B cell (primary cell): ENCODE measurements around the gene NEURL2. TPM values are rescaled to one million over a fixed set of nuclear protein-coding genes. Genes with fewer than 3 reads are reported as not detected.

Experiments
- ATAC-seq: fragments of 200-7000 bp; cut with Tn5 transposase; one replicate; pipeline ENCODE4 v1.10.0; 2021; ENCODE audit warnings: low read depth, mild to moderate bottlenecking, moderate number of reproducible peaks, moderate library complexity
- CTCF ChIA-PET: fragments of 350-600 bp; sonication (Branson Sonifier 250); formaldehyde crosslinking; loops from one replicate; lab custom pipeline; 2021; ENCODE audit warnings: antibody characterized with exemption, inconsistent platforms; lab: Charles Lee
- POLR2A ChIA-PET: fragments of 350-600 bp; sonication (Branson Sonifier 250); formaldehyde crosslinking; loops from one replicate; lab custom pipeline; 2021; ENCODE audit warnings: antibody characterized with exemption; lab: Charles Lee
- DNase-seq: peaks from one replicate; pipeline ENCODE4 v3.0.0; 2013
- H2AFZ ChIP-seq: 2 replicates; pipeline ENCODE4 v1.6.1; 2012; ENCODE audit warnings: mild to moderate bottlenecking, low read depth, low read length; ENCODE audit not compliant: insufficient read depth, poor library complexity, severe bottlenecking
- H3K27ac ChIP-seq, 2 donors: 1 replicate in 1 of 2; 2 replicates in 1 of 2; pipeline ENCODE4 v1.5.1; 2012 to 2013; ENCODE audit warnings: low read length in 2 of 2, mild to moderate bottlenecking in 2 of 2, moderate library complexity in 1 of 2
- H3K27me3 ChIP-seq, 4 experiments: fragments of 200-600 bp in 1 of 4; sonication (generic) in 1 of 4; replicated peaks in 1 of 4; 1 replicate in 2 of 4; 2 replicates in 2 of 4; pipeline versions ENCODE4 v1.6.1 to v1.7.0; 2013 to 2016; ENCODE audit warnings: low read length in 3 of 4, mild to moderate bottlenecking in 2 of 4, mixed read lengths in 1 of 4, moderate library complexity in 1 of 4; ENCODE audit not compliant: insufficient read depth in 4 of 4, control insufficient read depth in 3 of 4; ENCODE audit errors: control extremely low read depth in 1 of 4
- H3K36me3 ChIP-seq, 2 experiments: replicated peaks in 1 of 2; 1 replicate in 1 of 2; 2 replicates in 1 of 2; pipeline versions ENCODE4 v1.6.1 to v1.7.1; 2013; ENCODE audit warnings: low read length in 1 of 2; ENCODE audit not compliant: insufficient read depth in 2 of 2, control insufficient read depth in 1 of 2; ENCODE audit errors: control extremely low read depth in 1 of 2, extremely low read depth in 1 of 2
- H3K4me1 ChIP-seq, 2 donors: fragments of 200-600 bp in 1 of 2; sonication (generic) in 1 of 2; 1 replicate in 1 of 2; 2 replicates in 1 of 2; pipeline versions ENCODE4 v1.5.1 to v1.6.1; 2013 to 2017; ENCODE audit warnings: low read length in 2 of 2; ENCODE audit not compliant: control insufficient read depth in 2 of 2, insufficient read depth in 2 of 2
- H3K4me2 ChIP-seq: replicated peaks from 2 replicates; pipeline ENCODE3; 2012; ENCODE audit warnings: mild to moderate bottlenecking, low read depth, low read length; ENCODE audit not compliant: poor library complexity, severe bottlenecking
- H3K4me3 ChIP-seq, 5 experiments: fragments of 200-600 bp in 1 of 5; sonication (generic) in 1 of 5; 1 replicate in 3 of 5; 2 replicates in 2 of 5; pipeline versions ENCODE4 v1.5.1 to v1.7.0; 2011 to 2016; ENCODE audit warnings: low read length in 4 of 5, mild to moderate bottlenecking in 4 of 5, low read depth in 2 of 5, control low read depth in 1 of 5, moderate library complexity in 1 of 5; ENCODE audit not compliant: insufficient read depth in 1 of 5; ENCODE audit errors: control extremely low read depth in 1 of 5, extremely low read depth in 1 of 5
- H3K79me2 ChIP-seq: fragments of 200-600 bp; sonication (generic); one replicate; pipeline ENCODE4 v1.6.0; 2016; ENCODE audit warnings: low read length; ENCODE audit not compliant: control insufficient read depth, insufficient read depth
- H3K9ac ChIP-seq: fragments of 200-600 bp; sonication (generic); 2 replicates; pipeline ENCODE4 v1.6.1; 2017; ENCODE audit warnings: mild to moderate bottlenecking, low read length, moderate library complexity
- H3K9me3 ChIP-seq, 3 donors: one replicate each; pipeline versions ENCODE4 v1.6.1 to v1.7.1; 2013; ENCODE audit warnings: low read length in 2 of 3; ENCODE audit not compliant: control insufficient read depth in 2 of 3, insufficient read depth in 1 of 3; ENCODE audit errors: control extremely low read depth in 1 of 3
- H4K20me1 ChIP-seq: 2 replicates; pipeline ENCODE4 v1.6.0; 2012; ENCODE audit warnings: mild to moderate bottlenecking, low read length; ENCODE audit not compliant: insufficient read depth, control insufficient read depth, poor library complexity, severe bottlenecking
- H3K27ac Mint-ChIP-seq: one replicate; pipeline ENCODE4 v1.8.0; 2021; ENCODE audit warnings: mixed read lengths
- H3K27me3 Mint-ChIP-seq: one replicate; pipeline ENCODE4 v1.8.0; 2021; ENCODE audit warnings: mixed read lengths
- H3K4me1 Mint-ChIP-seq: one replicate; pipeline ENCODE4 v1.8.0; 2021; ENCODE audit warnings: mixed read lengths
- H3K4me3 Mint-ChIP-seq: one replicate; pipeline ENCODE4 v1.8.0; 2021; ENCODE audit warnings: mixed read lengths
- H3K9me3 Mint-ChIP-seq: one replicate; pipeline ENCODE4 v1.8.0; 2022; ENCODE audit warnings: mixed read lengths; ENCODE audit not compliant: insufficient read depth
- EZH2 ChIP-seq: IDR thresholded peaks from 2 replicates; pipeline ENCODE4 v1.6.1; 2012; ENCODE audit warnings: borderline replicate concordance, low read depth, mild to moderate bottlenecking, moderate library complexity, low read length; ENCODE audit not compliant: insufficient read depth, poor library complexity, severe bottlenecking
- WGBS: methylation state at CpG from one replicate; pipeline ENCODE4 v1.1.5; 2013; ENCODE audit warnings: missing lambda C conversion rate; ENCODE audit not compliant: insufficient coverage; 5-methylcytosine and 5-hydroxymethylcytosine counted together
- intact Hi-C: fragments of 100-400 bp; cut with micrococcal nuclease; formaldehyde crosslinking; loops from one replicate; pipeline ENCODE4 v1.10.0; 2022
- polyA plus RNA-seq: library from polyadenylated mRNA; depleted of rRNA; stranded (reverse); fragments of >200 nt; gene quantifications from 2 replicates; pipeline ENCODE4 v1.2.3, GENCODE V29; 2012
- total RNA-seq, 2 donors: library from RNA; stranded (reverse); fragments of 120-200 nt in 1 of 2; gene quantifications; 1 replicate in 1 of 2; 2 replicates in 1 of 2; pipeline versions ENCODE4 v1.2.3 to v1.2.4, GENCODE V29; 2013 to 2022
- TF ChIP-seq, protein P1 (sequence below): fragments of 200-600 bp; IDR thresholded peaks from one replicate; pipeline ENCODE4 v1.8.0; 2022; ENCODE audit warnings: antibody characterized with exemption, mild to moderate bottlenecking

Gene NEURL2
- total and polyA plus RNA-seq, 2 donors (not counting 1 experiment from before 2014, with no cell fraction given) = 3.3 to 5.4 TPM

DNA sequence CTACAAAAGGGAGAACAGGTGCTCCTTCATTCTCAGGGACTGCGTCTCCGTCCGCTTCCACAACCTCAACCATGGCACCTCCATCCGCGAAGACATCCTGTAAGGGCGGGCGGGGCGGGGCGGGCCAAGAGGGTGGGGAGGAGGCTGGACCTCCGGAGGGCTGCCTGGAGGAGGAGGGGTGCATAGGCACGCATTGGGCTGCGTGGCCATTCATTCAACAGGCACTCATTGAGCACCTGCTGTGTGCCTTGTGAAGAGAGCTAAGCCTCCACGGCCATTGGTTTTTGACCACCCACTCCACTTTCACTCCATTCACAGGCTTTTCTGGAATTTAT lies 33.2 kb downstream of the NEURL2 start:
- H4K20me1 ChIP-seq = no peaks in the 10 kb centered on the region
- H3K4me3 ChIP-seq = peak overlapping the region; percentile 69 to 94 (median 81)
- peaks cover 76% of the 10 kb centered on the region for H3K79me2 ChIP-seq
- H3K27ac ChIP-seq = peak overlapping the region; percentile 88
- Mint-ChIP-seq H3K27me3 (no peaks in the 10 kb centered on the region), H3K4me1 (peaks cover 38% of the 10 kb centered on the region), H3K4me3 (peak overlapping the region; percentile 93), H3K9me3 (no peaks in the 10 kb centered on the region), H3K27ac (peak overlapping the region; percentile 96)
- ATAC-seq = peak; percentile 4
- peaks cover 18 to 29% of the 10 kb centered on the region in 2 donors for H3K4me1 ChIP-seq
- peak overlapping the region; percentile 90 for H2AFZ ChIP-seq
- H3K27me3 ChIP-seq = no peaks in the 10 kb centered on the region
- peaks cover 0 to 3% (median 0%) of the 10 kb centered on the region in 3 donors for H3K9me3 ChIP-seq
- TF ChIP-seq, protein P1, sequence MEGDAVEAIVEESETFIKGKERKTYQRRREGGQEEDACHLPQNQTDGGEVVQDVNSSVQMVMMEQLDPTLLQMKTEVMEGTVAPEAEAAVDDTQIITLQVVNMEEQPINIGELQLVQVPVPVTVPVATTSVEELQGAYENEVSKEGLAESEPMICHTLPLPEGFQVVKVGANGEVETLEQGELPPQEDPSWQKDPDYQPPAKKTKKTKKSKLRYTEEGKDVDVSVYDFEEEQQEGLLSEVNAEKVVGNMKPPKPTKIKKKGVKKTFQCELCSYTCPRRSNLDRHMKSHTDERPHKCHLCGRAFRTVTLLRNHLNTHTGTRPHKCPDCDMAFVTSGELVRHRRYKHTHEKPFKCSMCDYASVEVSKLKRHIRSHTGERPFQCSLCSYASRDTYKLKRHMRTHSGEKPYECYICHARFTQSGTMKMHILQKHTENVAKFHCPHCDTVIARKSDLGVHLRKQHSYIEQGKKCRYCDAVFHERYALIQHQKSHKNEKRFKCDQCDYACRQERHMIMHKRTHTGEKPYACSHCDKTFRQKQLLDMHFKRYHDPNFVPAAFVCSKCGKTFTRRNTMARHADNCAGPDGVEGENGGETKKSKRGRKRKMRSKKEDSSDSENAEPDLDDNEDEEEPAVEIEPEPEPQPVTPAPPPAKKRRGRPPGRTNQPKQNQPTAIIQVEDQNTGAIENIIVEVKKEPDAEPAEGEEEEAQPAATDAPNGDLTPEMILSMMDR = no peak
- no peak for TF ChIP-seq EZH2
- CTCF ChIA-PET = no interaction called here
- POLR2A ChIA-PET = interaction anchor here (0.6 to 1.6 kb wide), 5 partner anchors 16 to 451 kb away, joined by 3 to 5 read pairs (median 4); partner anchors contain the start of genes CTSA, NEURL2 and PCIF1
- intact Hi-C loops = loop anchor here (1.0 kb wide), 7 partner anchors 23 to 113 kb away; partner anchors contain the start of genes CTSA, DNTTIP1, NEURL2 and UBE2C
- 38% methylated on average over 1 of the region's 13 CpGs for WGBS
- H3K9ac ChIP-seq = peak overlapping the region; percentile 78
- DNase-seq = no peak
- peaks cover 0 to 20% of the 10 kb centered on the region in 2 experiments for H3K36me3 ChIP-seq
- H3K4me2 ChIP-seq = peak overlapping the region; percentile 90

DNA sequence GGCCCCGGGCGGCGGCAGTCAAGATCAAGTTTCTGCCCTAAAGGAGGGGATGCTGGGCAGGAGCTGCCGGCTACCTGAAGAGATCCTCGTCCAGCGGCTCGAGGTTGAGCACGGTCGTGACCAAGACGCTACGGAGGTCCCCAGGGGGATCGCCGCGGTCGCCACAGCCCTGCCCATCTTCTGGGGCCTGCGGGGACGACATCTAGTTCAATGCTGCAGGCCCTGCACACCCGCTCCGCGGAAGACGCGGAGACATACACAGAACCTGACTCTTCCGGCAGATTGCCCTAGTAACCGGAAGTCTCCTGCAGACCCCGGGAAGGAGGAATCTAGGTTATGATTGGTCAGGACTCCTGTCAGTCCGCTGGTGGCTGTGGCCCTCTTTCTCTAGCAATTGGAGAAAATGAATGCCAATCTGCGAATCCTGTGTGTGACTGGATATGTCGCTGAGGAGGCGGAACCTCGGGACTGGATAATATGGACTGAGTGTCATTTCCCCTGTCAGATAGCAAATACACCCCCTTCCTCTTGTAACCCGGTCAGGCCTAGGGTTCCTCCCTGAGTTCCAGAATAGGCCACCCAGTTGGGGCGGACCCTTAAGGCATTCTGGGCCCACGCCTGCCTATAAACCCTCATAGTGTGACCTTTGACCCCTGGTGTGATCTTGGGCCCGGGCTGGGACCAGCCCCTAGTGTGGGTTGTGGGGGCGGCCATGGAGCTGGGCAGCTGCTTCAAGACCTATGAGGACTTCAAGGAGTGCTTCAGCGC lies 33.7 kb downstream of the NEURL2 start, which contains the start of the genes ACOT8 and ZSWIM3:
TSS of gene ACOT8 (minus strand) at position 279 of the 768 bp plus-strand sequence. CDS start at position 202, 77 bp downstream.
TSS of gene ZSWIM3 (plus strand) at position 501 of the 768 bp plus-strand sequence. CDS start at position 713, 212 bp downstream.
- Histone ChIP-seq H3K4me2 (peak within 1 kb of the TSS; percentile 90), H4K20me1 (no peaks in the 10 kb centered on the region), H3K4me3 (peak within 1 kb of the TSS; percentile 69 to 94 (median 81)), H3K4me1 (peaks cover 18 to 29% of the 10 kb centered on the region in 2 donors), H3K79me2 (peaks cover 76% of the 10 kb centered on the region), H3K27me3 (no peaks in the 10 kb centered on the region), H2AFZ (peak within 1 kb of the TSS; percentile 90), H3K9me3 (peaks cover 0 to 3% (median 0%) of the 10 kb centered on the region in 3 donors), H3K9ac (peak within 1 kb of the TSS; percentile 78), H3K36me3 (peaks cover 0 to 23% of the 10 kb centered on the region in 2 experiments), H3K27ac (peak within 1 kb of the TSS; percentile 88)
- ChIA-PET POLR2A (interaction anchor here (0.6 to 1.6 kb wide), 6 partner anchors 15 to 450 kb away, joined by 3 to 5 read pairs (median 4); partner anchors contain the start of genes CTSA, NEURL2 and PCIF1), CTCF (interaction anchor here (1.6 to 2.0 kb wide), 3 partner anchors 21 to 58 kb away, joined by 4 to 8 read pairs (median 6); no protein-coding TSS in a partner anchor)
- H3K4me3 Mint-ChIP-seq = peak within 1 kb of the TSS; percentile 93
- ATAC-seq (peak; percentile 98), DNase-seq (peak; percentile 99)
- H3K27me3 Mint-ChIP-seq = no peaks in the 10 kb centered on the region
- peaks cover 38% of the 10 kb centered on the region for H3K4me1 Mint-ChIP-seq
- intact Hi-C loops = loop anchor here (1.0 kb wide), 7 partner anchors 24 to 114 kb away; partner anchors contain the start of genes CTSA, DNTTIP1, NEURL2 and UBE2C
- peak within 1 kb of the TSS; percentile 96 for H3K27ac Mint-ChIP-seq
- H3K9me3 Mint-ChIP-seq = no peaks in the 10 kb centered on the region
- WGBS = under 1% methylated on average over 31 of the region's 36 CpGs
- TF ChIP-seq EZH2 = no peak
- TF ChIP-seq, protein P1 = no peak
